Measurements from ENCODE around the gene BABAM2. TPM values are rescaled to one million over a fixed set of nuclear protein-coding genes. Genes with fewer than 3 reads are reported as not detected.
A peak's percentile ranks its signal among the peaks of the same experiment; 100 is the strongest.
"Not testable (repeated sequence)": the region's sequence is repeated elsewhere in the genome, so short reads cannot be mapped to it uniquely, and the experiment has no call there.

The BABAM2 gene
- total RNA-seq, 1 experiment from 2014 or later: 58.8 TPM

DNA sequence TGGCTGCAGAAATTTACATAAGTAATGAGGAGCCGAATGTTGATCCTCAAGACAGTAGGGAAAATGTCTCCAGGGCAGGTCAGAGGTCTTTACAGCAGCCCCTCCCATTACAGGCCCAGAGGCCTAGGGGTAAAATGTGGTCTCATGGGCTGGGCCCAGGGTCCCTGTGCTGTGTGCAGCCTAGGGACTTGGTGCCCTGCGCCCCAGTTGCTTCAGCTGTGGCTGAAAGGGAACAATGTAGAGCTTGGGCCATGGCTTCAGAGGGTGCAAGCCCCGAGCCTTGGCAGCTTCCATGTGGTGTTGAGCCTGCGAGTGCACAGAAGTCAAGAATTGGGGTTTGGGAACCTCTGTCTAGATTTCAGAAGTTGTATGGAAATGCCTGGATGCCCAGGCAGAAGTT is 77.5 kb downstream of the BABAM2 start:
- not testable (repeated sequence) for DNase-seq (ENCODE audit: extremely low read depth, low read depth)

DNA sequence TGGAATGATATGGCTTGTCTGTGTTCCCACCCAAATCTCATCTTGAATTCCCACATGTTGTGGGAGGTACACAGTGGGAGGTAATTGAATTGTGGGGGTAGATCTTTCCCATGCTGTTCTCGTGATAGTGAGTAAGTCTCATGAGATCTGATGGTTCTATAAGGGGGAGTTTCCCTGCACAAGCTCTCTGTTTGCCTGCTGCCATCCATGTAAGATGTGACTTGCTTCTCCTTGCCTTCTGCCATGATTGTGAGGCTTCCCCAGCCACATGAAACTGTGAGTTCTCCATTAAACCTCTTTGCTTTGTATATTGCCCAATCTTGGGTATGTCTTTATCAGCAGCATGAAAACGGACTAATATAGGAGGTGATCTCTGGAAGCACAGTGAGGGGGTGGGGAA is 78.4 kb downstream of the BABAM2 start:
- DNase-seq (ENCODE audit: extremely low read depth, low read depth): not testable (repeated sequence)

DNA sequence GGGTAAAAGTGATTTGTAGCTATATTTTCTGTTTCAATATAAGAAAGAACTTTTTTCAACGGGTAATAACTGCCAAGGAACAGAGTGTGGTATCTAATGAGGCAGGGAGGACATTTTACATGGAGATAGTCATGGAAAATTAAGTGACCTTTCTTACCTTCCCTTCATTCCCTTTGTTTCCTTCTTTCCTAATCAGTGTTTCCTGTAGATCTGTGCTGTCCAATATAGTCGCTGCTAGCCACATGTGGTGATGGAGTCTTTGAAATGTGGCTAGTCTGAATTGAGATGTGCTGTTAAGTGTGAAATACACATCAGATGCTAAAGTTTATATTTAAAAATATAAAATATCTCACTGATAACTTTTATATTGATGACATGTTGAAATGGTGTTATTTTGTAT is 81.8 kb downstream of the BABAM2 start:
- no peak for DNase-seq (ENCODE audit: extremely low read depth, low read depth)

DNA sequence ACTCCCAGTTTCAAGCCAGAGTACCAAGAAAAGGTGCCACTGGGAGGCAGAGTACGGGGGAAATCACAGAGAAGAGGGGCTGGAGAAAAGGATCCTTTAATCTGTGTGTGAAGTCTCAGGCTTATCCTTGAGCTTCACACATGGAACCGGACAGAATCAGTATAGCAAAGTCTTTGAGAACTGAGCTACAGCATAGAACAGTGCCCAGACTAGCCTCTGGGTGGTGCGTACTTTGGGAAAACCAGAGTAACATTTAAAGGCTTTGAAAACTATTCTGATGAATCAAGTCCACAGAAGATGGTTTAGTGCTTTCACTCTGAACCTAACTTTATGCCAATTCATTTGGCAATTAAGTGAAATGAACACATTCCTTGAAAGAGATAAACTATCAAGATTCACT is 83.1 kb downstream of the BABAM2 start:
- no peak for DNase-seq (ENCODE audit: extremely low read depth, low read depth)

DNA sequence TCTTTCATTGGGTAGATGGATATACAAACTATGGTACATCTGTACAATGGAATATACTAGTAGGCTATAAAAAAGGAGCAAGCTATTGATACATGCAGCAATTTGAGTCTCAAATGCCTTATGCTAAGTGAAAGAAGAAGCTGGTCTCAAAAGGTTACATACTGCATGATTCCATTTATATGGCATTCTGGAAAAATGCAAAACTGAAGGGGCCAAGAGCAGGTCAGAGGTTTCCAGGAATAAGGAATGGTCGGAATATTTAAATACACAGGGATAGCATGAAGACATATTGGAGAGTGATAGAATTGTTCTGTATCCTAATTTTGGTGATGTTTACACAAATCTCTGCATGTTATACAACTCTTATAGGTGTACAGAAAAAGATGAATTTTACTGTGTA is 85.8 kb downstream of the BABAM2 start:
- DNase-seq (ENCODE audit: extremely low read depth, low read depth): no peak

DNA sequence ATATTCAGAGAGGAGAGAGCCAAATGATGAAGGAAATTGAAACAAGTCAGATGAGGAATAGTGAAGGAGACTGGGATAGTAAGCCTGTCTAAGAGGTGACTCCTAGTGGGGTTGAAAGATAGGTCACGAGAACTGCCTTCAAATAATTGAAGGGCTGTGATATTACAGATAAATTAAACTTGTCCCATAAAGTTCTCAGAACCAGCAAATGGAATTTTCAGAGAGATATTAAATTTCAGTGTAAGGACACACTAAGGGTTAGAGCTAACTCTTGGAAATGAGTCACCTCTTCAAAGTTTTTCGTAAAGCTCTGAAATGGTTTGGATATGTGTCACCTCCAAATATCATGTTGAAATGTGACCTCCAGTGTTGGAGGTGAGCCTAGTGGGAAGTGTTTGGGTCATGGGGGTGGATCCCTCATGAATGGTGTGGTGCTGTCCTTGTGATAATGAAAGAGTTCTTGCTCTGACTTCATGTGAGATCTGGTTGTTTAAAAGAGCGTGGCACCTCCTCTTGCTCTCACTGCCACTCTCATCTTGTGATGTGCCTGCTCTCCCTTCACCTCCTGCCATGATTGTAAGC is 87.3 kb downstream of the BABAM2 start:
- DNase-seq (ENCODE audit: extremely low read depth, low read depth): peak; percentile 74

DNA sequence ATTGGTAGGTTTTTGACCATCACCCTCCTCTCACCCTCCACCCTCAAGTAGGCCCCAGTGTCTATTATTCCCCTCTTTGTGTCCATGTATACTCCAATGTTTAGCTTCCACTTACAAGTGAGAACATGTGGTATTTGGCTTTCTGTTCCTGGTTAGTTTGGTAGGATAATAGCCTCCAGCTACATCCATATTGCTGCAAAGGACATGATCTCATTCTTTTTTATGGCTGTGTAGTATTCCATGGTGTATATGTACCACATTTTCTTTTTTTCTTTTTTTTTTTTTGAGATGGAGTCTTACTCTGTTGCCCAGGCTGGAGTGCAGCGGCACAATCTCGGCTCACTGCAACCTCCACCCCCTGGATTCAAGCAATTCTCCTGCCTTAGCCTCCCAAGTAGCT is 88.2 kb downstream of the BABAM2 start:
- DNase-seq (ENCODE audit: extremely low read depth, low read depth): not testable (repeated sequence)

DNA sequence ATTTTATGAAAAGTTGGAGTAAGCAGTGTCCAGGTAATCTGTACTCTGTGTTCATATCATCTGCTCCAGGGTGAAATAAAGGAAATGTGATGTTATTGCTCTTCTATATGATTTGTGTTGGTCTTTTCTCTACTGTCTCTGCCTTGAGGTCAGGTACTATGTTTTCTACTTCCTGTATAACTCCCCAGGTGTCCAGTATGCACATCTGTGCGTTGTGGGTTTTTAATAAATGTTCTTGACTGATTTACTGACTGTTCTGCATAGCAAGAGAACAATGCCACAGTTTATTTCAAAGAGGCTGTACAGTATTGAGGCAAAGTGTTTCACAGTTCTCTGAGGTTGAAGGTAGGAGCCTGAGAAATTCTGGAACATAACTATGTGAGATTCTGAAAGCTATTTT is 89.7 kb downstream of the BABAM2 start:
- DNase-seq (ENCODE audit: extremely low read depth, low read depth): no peak

DNA sequence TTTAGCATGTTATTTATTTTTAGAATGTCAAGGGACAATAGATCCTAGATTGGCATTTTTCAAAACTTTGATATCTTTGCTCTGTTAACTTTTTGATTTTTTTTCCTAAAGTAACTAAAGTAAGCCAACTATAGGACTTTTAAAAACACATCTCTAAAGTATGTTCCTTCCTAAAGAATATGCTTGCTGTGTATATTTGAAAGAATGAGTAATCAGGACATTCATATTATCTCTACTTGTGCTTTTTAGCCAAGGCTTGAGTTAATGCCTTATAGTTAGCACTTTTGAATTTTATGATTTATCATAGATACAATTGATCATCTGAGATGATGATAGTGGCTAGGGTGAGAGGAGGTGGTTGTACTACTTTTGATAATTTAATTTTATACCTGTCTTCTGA is 93.6 kb downstream of the BABAM2 start:
- no peak for DNase-seq (ENCODE audit: extremely low read depth, low read depth)

DNA sequence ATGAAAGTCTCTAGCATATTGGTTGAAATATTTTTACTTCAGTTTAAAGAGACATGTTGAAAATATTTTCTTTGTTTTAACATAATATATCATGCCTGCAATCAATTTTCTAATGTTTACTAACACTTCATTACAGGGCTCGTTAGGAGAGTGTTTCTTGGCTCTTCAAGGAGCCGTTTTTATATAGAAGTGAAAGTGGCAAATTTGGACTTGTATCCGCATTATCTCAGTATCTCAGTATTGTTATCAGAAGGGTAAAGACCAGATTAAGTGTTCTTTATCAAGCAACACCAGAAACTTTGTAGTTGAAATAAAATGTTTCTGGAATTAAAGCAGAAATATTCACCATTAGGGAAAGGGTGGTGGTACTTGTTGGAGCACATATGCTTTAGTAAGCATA is 97.8 kb downstream of the BABAM2 start:
- no peak for DNase-seq (ENCODE audit: extremely low read depth, low read depth)

DNA sequence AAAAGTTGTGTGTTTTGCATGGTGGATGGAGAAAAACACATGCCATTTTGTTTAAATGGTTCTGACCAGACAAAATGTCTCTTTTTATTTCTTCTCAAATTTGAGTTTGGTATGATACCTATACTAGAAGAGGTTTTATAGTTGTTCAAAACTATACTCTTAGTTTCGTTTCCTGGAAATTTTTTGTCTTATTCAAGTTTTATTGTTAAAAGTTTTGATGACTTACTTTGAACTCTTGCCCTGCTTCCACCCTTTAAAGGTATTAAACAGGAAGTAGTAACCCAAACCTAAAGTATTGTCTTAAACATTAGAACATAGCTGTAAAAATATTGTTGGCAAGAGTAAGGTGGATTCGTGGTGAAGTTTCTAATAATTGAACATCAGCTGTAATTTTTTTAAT is 98.2 kb downstream of the BABAM2 start:
- DNase-seq (ENCODE audit: extremely low read depth, low read depth): no peak

DNA sequence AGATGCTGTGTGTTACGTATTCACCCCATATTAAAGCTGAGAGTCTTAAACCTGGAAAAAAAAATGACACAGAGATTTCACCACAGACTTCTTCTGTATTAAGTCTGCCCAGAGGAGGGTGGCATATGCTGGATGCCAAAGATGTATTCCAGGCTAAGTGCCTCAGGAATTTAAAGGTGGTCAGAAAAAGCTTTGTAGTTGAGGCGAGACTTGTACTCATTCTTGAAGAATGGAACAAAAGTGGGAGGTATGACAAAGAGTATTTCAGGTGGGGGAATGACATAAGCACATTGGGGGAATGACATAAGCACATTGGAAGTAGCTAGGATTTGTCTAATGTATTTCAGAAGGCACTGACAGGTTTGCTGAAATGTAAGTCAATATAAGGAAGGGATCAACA is 98.6 kb downstream of the BABAM2 start:
- no peak for DNase-seq (ENCODE audit: extremely low read depth, low read depth)

DNA sequence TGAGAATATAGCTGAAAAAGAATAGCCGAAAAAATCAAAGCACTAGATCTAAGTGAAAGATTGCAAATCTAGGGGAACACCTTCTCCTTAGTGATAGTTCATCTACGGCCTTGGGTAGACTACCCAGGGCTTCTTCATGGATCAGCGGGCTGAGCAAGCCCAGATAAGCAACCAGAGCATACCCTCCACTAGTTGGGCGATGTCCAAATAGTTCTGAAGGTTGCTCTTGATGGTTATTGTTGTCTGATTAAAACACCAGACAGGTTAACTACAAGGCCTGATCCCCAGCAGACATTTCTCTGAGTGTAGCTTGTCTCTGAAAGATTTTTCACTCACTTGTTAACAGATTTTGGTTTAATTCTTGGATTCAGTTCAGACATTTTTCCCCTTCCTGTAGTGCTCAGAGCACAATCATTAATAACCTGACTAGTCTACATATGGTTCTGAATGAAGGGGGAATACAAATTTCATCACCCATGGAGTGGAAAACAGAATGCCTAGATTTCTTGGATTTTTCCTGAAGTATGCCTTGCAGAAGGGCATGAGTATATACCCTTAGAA is 99.6 kb downstream of the BABAM2 start:
- DNase-seq (ENCODE audit: extremely low read depth, low read depth): no peak

DNA sequence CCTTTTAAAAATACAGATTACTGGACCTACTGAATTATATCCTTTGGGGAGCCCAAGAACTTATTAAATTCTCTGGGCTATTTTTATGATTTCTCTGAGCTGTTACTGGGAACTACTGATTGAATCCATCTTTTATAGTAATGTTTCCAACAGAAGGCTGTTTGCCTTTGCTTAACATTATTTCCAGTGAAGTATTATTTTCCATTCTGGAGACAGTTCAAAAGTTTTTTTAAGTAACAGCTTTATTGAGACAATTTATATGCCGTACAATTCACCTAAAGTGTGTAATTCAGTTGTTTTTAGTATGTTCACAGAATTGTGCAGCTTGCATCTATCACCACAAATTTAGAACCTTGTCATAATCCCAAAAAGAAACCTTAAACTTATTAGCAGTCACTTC is 100.6 kb downstream of the BABAM2 start:
- DNase-seq (ENCODE audit: extremely low read depth, low read depth): no peak

DNA sequence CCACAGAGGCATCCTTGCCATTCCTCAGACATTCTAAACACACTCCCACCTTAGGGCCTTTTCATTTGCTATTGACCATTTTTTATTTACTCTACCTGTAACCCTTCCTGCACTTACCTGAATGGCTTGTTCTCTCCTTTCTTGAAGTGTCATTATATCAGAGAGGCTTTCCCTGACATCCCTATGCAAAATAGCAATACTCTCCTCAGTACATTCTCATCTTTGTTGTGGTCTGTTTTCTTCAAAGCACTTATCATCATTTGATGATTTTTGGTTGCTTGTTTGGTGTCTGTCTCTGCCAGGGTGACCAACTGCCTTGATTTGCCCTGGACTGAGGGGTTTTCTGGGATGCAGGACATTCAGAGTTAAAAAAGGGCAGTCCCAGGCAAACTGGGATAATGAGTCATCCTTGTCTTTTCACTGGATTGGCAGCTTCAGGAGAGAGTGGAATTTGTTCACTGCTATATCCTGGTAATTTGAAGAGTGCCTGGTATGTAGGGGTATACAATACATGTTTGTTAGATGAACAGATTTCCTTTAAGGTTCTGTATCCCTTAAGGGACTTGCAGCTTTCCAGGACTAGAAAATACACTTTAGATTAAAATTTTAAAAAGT is 102.4 kb downstream of the BABAM2 start:
- no peak for DNase-seq (ENCODE audit: extremely low read depth, low read depth)

DNA sequence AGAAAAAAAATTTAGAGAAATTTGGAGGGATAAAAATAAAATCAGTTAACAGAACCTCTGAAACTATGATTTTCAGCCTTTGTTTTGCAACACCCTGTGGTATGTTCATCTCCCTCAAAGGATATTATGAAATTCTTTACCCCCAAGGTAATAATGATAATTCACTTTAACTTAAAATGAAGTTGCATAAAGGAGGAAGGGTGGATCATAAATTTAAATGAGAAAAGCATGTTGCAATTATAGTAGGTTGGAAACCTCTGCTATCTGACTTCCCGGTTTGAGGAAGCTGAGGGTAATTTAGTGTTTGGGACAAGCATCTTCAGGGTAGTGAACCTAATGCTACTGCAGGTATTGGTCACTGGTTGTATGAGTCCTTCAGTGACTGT is 102.9 kb downstream of the BABAM2 start:
- DNase-seq (ENCODE audit: extremely low read depth, low read depth): no peak

DNA sequence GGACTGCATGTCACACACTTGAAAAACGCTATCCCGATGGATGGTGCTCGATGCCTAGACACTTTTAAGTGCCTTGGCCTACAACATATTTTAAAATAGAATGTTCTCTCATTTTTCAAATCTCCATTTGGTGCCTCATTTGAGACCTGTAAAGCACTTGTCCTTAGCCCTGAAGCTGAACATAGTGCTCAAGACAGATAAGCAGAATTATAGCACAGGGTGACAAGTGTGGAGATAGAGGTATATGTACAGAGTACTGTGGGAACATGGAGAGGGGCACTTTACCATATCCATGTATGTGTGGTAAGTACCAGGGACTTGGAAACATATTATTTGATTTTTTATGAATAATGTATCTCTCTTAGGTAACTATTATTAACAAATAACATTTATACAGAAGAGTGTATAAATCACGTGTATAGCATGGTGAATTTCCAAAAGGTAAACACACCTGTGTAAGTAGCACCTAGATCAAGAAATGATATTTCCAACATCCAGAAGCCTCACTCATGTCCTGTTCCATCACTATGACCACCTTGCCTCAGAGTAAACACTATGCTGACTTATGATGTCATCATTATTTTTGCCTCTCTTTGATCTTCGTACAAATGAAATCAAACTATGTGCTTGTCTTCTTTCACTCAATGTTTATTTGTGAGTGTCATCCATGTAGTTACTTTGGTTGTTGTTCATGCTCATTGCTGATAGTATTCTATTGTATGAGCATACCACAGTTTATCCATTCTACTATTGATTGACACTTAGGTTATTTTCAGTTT is 103.6 kb downstream of the BABAM2 start:
- no peak for DNase-seq (ENCODE audit: extremely low read depth, low read depth)

DNA sequence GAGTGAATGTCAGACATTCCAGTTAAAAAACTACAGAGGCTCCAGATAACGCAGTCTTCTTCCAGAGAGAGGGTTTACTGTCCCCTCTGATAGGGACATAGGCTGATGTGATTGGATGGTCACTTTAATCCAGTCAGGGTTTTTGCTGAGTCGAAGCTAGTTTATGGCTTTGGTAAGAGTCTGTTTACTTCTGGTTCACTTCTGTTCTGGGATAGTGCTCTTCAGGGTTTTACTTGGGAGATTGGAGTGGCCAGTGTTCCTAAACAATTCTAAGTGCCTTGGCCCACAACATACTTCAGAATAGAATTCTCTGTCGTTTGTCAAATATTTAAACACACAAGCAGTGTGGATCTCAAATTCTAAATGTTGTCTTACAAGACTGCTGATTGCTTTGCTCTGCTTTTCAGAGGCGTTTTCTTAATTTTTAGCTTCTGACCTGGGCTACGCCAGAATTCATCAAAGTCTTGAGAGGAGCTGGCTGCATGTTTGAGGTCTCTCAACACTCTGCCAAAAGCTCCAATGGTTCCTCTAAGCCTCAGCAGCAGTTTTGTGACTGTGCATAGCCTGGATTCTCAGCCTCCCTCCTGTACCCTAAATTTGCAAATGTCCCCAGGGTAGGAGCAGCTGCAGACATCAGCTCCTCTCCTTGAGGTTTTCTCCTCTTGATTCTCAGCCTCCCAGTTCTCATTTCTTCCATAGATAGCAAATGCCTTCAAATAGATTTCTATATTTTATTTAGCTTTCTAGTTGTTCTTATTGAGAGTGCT is 105.8 kb downstream of the BABAM2 start:
- no peak for DNase-seq (ENCODE audit: extremely low read depth, low read depth)

DNA sequence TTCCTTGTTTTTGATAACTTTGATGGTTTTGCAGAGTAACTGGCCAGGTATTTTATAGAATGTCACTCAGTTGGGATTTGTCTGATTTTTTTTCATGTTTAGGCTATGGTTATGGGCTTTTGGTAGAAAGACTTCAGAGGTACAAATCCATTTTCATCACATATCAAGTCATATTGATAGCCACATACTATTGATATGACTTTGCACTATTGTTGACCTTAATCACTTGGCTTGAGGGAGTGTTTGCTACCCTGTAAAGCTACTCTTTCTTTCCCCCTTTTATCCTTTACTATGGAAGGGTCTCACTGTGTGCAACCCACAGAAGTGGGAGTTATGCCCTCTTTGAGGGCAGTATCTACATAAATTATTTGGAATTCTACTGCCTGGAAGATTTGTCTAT is 109.8 kb downstream of the BABAM2 start:
- no peak for DNase-seq (ENCODE audit: extremely low read depth, low read depth)

DNA sequence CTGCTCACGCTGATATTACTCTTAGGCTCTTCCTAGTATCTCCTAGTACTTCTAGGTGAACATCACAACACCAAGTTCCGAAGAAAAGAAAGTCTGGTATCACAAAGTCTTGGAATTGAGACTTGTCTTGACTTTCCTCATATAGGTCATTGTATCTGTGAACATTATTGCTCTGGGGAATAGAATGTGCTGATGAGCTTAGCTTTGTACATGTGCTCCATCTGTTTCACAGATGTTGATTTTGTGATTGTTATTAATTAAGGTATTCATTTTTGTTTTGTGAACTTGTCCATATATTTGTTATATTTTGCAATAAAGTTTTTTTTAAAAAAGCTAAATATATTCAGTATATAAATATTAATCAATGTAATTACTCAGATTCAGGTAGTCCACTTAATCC is 111.7 kb downstream of the BABAM2 start:
- DNase-seq (ENCODE audit: extremely low read depth, low read depth): no peak

DNA sequence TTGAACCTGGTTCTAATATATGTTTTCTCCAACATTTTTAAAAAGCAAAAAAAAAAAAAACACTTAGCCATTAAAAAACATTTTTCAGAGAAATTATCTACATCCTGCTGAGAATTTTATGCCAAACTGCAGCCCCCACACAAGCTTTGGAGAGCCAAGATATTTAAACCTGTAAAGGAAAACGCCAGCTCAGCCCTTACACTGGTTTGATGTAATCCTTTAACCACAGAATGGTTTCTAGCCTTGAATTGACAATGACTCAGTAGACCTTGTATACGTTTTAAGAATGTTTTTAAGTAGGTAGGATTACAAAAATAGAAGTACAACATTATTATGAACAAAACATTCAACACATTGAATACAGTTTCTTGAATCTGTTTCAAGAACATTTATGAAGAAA is 113.6 kb downstream of the BABAM2 start:
- DNase-seq (ENCODE audit: extremely low read depth, low read depth): no peak
